SK-N-SH treated with all-trans-retinoic acid at 6 μM for 48 hours (cell line): ENCODE measurements around the gene JPH3.

Source experiments
- ATAC-seq: fragments of 200-7000 bp; cut with Tn5 transposase; 3 replicates; pipeline ENCODE4 v1.9.1; 2020; ENCODE audit warnings: mild to moderate bottlenecking, moderate library complexity
- ARNTL ChIP-seq: fragments of 450-650 bp; formaldehyde crosslinking; IDR thresholded peaks from 2 replicates; pipeline ENCODE4 v1.5.0; 2020; ENCODE audit warnings: low read depth, mild to moderate bottlenecking, moderate library complexity, borderline replicate concordance
- BACH2 ChIP-seq: fragments of 250-450 bp; sonication (Bioruptor Pico); IDR thresholded peaks from 2 replicates; pipeline ENCODE4 v1.9.0; 2021; ENCODE audit warnings: mild to moderate bottlenecking, borderline replicate concordance
- ESRRG ChIP-seq: fragments of 250-450 bp; sonication (Bioruptor Pico); IDR thresholded peaks from 2 replicates; pipeline ENCODE4 v1.6.1; 2021; ENCODE audit warnings: mild to moderate bottlenecking
- GLIS3 ChIP-seq: fragments of 250-450 bp; sonication (Bioruptor Pico); IDR thresholded peaks from 2 replicates; pipeline ENCODE4 v1.5.0; 2020; ENCODE audit warnings: mild to moderate bottlenecking, moderate library complexity
- ISL1 ChIP-seq: fragments of 250-450 bp; sonication (Bioruptor Pico); IDR thresholded peaks from 2 replicates; pipeline ENCODE4 v2.1.2; 2022; ENCODE audit warnings: mild to moderate bottlenecking, moderate library complexity
- OSR1 ChIP-seq: fragments of 250-450 bp; sonication (Bioruptor Pico); IDR thresholded peaks from 2 replicates; pipeline ENCODE4 v1.8.0; 2022; ENCODE audit warnings: moderate library complexity, mild to moderate bottlenecking, inconsistent platforms
- PPARA ChIP-seq: fragments of 250-450 bp; sonication (Bioruptor Pico); IDR thresholded peaks from 2 replicates; pipeline ENCODE4 v1.5.0; 2020; ENCODE audit warnings: mild to moderate bottlenecking, borderline replicate concordance
- RARB ChIP-seq: fragments of 250-450 bp; sonication (Bioruptor Pico); IDR thresholded peaks from 2 replicates; pipeline ENCODE4 v1.8.0; 2021; ENCODE audit warnings: mild to moderate bottlenecking, moderate library complexity
- SNAI2 ChIP-seq: fragments of 250-450 bp; sonication (Bioruptor Pico); IDR thresholded peaks from 2 replicates; pipeline ENCODE4 v1.5.0; 2020; ENCODE audit warnings: mild to moderate bottlenecking, moderate library complexity
- TCF4 ChIP-seq: fragments of 250-450 bp; sonication (Bioruptor Pico); IDR thresholded peaks from 2 replicates; pipeline ENCODE4 v1.8.0; 2021; ENCODE audit warnings: mild to moderate bottlenecking, moderate library complexity, borderline replicate concordance
- TOX ChIP-seq: fragments of 250-450 bp; sonication (Bioruptor Pico); IDR thresholded peaks from 2 replicates; pipeline ENCODE4 v1.8.0; 2021; ENCODE audit warnings: mild to moderate bottlenecking, moderate library complexity, borderline replicate concordance
- ZC3H10 ChIP-seq: fragments of 250-450 bp; sonication (Bioruptor Pico); IDR thresholded peaks from 2 replicates; pipeline ENCODE4 v1.5.1; 2021; ENCODE audit warnings: mild to moderate bottlenecking, moderate library complexity
- ZFP30 ChIP-seq: fragments of 450-650 bp; formaldehyde crosslinking; IDR thresholded peaks from 2 replicates; pipeline ENCODE4 v1.5.0; 2022; ENCODE audit warnings: mild to moderate bottlenecking, moderate library complexity
- ZNF565 ChIP-seq: fragments of 450-650 bp; formaldehyde crosslinking; conservative IDR thresholded peaks from 2 replicates; pipeline ENCODE4 v1.5.0; 2020; ENCODE audit warnings: low read depth, mild to moderate bottlenecking, moderate library complexity
- ZNF8 ChIP-seq: fragments of 450-650 bp; formaldehyde crosslinking; IDR thresholded peaks from 2 replicates; pipeline ENCODE4 v1.5.0; 2020; ENCODE audit warnings: mild to moderate bottlenecking, moderate library complexity
- TF ChIP-seq, protein P1 (sequence below): fragments of 250-450 bp; sonication (Bioruptor Pico); IDR thresholded peaks from 2 replicates; pipeline ENCODE4 v1.5.1; 2020; ENCODE audit warnings: low read depth, mild to moderate bottlenecking, moderate library complexity
- TF ChIP-seq, protein P2 (sequence below): fragments of 250-450 bp; sonication (Bioruptor Pico); IDR thresholded peaks from 2 replicates; pipeline ENCODE4 v1.8.0; 2020; ENCODE audit warnings: mild to moderate bottlenecking, moderate library complexity, borderline replicate concordance
- TF ChIP-seq, protein P3 (sequence below): fragments of 250-450 bp; sonication (Bioruptor Pico); IDR thresholded peaks from 2 replicates; pipeline ENCODE4 v1.5.0; 2020; ENCODE audit warnings: mild to moderate bottlenecking, moderate library complexity
- TF ChIP-seq, protein P4 (sequence below): fragments of 250-450 bp; sonication (Bioruptor Pico); IDR thresholded peaks from 2 replicates; pipeline ENCODE4 v1.5.1; 2021; ENCODE audit warnings: mild to moderate bottlenecking, moderate library complexity

JPH3 gene

DNA sequence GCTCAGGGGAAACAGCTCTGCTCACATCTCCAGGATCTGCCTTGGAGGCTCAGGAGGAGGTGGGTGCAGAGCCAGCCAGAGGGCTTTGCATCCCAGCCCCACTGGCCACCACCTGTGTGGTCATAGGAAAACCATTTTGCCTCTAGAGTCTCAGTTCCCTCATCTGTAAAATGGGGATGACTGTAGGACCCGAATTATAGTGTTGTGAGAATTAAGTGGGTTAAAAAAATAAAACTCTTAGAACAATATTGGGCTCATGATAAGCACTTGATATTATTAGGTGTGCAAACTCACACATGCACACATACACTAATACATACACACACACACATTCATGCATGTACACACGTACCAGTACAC lies 19.4 kb upstream of the JPH3 start (continued):
- TF ChIP-seq GLIS3 (CRISPR knock-in tag): no peak
- TF ChIP-seq ZNF8 (CRISPR knock-in tag): no peak
- TF ChIP-seq, all 23 proteins: peak for 0

DNA sequence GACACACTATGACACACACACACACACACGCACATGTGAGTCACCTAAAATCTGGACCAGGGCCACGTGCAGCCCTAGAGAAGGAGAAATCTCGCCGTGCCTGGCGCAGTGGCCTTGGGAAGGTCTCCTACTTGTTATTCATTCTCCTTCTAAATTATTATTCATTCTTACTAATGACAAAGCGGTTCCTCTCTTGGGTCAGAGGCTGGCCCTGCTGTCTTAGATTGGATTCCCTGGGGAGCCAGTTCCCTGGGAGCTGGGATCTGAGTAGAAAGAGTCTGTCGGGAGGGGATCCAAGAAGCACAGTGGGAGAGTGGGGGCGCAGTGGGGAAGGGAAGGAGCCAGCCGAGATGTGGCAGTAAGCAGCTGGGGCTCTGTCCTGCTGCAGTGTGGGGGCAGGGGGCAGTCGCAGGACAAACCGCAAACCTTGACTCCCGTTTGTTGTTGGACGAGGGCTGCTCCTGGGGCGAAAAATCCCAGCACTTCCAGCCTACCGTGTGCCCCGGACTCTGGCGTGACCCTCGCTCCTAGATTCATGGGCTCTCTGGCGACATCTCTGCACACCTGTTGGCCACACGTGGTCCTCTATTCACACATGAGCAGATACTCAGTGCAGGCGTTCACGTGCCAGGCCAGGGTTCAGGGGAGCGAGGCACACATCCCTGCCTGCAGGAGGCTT lies 18.7 kb upstream of the JPH3 start:
- no peak for ATAC-seq
- no peak for TF ChIP-seq ZNF565 (CRISPR knock-in tag)
- TF ChIP-seq ESRRG: no peak
- no peak for TF ChIP-seq SNAI2 (CRISPR knock-in tag)
- no peak for TF ChIP-seq TOX (CRISPR knock-in tag)
- no peak for TF ChIP-seq RARB (CRISPR knock-in tag)

DNA sequence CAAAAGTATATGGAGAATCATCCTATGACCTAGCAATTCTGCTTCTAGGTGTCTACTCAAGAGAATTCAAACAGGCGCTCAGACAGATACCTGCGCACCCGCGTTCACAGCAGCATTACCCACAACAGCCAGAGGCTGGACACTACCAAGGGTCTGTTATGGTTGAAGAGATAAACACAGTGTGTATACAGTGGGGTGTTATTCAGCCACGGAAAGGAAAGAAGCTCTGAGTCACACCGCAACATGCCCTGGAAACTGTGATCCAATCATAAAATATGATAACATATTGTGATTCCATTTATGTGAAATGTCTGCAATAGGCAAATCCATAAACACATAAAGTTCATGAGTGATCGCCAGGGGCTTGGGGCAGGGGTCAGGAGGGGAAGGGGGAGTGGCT lies 18.0 kb upstream of the JPH3 start:
- no peak for ATAC-seq
- no peak for TF ChIP-seq BACH2 (CRISPR knock-in tag)
- no peak for TF ChIP-seq RARB (CRISPR knock-in tag)
- TF ChIP-seq OSR1: no peak
- TF ChIP-seq ISL1 (CRISPR knock-in tag): no peak
- no peak for TF ChIP-seq TOX (CRISPR knock-in tag)
- no peak for TF ChIP-seq TCF4 (CRISPR knock-in tag)
- no peak for TF ChIP-seq ZC3H10 (CRISPR knock-in tag)
- TF ChIP-seq ZNF565 (CRISPR knock-in tag): no peak
- TF ChIP-seq, all 23 proteins: peak for 0

DNA sequence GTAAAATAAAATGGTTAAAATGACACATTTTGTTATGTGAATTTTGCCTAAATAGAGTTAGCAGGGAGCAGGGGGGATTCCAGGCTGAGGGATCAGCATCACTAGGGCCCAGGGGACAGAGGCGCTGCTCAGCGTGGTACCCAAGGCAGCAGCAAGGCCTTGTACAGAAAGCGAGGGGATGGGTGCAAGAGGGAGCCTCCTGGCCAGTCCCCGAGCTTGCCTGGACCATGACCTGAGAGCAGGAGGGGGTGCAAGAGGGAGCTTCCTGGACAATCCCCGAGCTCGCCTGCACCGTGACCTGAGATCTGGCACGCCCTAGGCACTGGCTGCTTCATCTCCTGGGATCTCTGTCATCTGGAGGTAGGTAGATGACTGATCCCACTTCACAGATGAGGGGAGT lies 17.3 kb upstream of the JPH3 start:
- ATAC-seq: no peak
- TF ChIP-seq ESRRG (no peak), GLIS3 (CRISPR knock-in tag) (no peak), ZC3H10 (CRISPR knock-in tag) (no peak), BACH2 (CRISPR knock-in tag) (no peak), ZNF8 (CRISPR knock-in tag) (no peak), TOX (CRISPR knock-in tag) (no peak), RARB (CRISPR knock-in tag) (no peak), ZFP30 (CRISPR knock-in tag) (no peak)
- TF ChIP-seq, protein P1, sequence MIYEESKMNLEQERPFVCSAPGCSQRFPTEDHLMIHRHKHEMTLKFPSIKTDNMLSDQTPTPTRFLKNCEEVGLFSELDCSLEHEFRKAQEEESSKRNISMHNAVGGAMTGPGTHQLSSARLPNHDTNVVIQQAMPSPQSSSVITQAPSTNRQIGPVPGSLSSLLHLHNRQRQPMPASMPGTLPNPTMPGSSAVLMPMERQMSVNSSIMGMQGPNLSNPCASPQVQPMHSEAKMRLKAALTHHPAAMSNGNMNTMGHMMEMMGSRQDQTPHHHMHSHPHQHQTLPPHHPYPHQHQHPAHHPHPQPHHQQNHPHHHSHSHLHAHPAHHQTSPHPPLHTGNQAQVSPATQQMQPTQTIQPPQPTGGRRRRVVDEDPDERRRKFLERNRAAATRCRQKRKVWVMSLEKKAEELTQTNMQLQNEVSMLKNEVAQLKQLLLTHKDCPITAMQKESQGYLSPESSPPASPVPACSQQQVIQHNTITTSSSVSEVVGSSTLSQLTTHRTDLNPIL (CRISPR knock-in tag): no peak
- TF ChIP-seq, protein P2, sequence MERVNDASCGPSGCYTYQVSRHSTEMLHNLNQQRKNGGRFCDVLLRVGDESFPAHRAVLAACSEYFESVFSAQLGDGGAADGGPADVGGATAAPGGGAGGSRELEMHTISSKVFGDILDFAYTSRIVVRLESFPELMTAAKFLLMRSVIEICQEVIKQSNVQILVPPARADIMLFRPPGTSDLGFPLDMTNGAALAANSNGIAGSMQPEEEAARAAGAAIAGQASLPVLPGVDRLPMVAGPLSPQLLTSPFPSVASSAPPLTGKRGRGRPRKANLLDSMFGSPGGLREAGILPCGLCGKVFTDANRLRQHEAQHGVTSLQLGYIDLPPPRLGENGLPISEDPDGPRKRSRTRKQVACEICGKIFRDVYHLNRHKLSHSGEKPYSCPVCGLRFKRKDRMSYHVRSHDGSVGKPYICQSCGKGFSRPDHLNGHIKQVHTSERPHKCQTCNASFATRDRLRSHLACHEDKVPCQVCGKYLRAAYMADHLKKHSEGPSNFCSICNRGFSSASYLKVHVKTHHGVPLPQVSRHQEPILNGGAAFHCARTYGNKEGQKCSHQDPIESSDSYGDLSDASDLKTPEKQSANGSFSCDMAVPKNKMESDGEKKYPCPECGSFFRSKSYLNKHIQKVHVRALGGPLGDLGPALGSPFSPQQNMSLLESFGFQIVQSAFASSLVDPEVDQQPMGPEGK (CRISPR knock-in tag): no peak
- TF ChIP-seq, protein P3, sequence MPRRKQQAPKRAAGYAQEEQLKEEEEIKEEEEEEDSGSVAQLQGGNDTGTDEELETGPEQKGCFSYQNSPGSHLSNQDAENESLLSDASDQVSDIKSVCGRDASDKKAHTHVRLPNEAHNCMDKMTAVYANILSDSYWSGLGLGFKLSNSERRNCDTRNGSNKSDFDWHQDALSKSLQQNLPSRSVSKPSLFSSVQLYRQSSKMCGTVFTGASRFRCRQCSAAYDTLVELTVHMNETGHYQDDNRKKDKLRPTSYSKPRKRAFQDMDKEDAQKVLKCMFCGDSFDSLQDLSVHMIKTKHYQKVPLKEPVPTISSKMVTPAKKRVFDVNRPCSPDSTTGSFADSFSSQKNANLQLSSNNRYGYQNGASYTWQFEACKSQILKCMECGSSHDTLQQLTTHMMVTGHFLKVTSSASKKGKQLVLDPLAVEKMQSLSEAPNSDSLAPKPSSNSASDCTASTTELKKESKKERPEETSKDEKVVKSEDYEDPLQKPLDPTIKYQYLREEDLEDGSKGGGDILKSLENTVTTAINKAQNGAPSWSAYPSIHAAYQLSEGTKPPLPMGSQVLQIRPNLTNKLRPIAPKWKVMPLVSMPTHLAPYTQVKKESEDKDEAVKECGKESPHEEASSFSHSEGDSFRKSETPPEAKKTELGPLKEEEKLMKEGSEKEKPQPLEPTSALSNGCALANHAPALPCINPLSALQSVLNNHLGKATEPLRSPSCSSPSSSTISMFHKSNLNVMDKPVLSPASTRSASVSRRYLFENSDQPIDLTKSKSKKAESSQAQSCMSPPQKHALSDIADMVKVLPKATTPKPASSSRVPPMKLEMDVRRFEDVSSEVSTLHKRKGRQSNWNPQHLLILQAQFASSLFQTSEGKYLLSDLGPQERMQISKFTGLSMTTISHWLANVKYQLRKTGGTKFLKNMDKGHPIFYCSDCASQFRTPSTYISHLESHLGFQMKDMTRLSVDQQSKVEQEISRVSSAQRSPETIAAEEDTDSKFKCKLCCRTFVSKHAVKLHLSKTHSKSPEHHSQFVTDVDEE (CRISPR knock-in tag): no peak

DNA sequence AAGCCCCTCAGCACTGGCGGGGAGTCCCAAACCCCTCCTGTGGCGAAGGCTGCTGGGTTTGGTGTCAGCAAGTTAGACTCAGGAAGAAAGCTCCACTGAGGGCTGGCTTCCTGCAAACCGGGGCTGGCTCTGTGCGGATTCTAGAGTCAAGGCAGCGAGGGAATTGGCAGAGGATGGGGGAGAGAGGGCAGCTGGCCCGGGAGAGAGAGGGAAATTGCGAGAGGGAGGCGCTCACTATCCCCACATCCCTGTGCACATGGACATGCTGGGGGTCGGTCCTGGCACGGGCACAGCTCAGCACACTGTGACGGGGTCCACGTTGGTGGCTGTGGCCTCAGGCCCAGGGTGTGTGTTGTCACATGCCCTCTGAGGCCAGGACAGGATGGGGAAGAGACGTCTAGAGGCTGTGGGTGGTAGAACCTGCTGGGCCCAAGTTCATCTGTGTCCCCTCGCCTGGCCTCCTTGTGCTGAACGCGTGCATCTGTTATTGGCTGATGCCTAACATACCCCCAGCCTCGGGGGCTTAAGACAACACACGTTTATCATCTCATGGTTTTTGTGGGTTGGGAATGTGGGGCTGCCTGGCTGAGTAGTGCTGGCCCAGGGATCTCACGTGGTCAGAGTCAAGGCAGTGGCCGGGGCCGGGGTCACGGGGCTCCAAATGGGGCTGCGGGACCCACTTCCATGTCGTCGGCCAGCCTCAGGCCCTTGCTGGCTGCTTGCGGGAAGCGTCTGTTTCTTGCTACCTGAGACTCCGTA lies 16.7 kb upstream of the JPH3 start:
- no peak for ATAC-seq
- TF ChIP-seq, protein P2 (CRISPR knock-in tag): no peak
- TF ChIP-seq, protein P4, sequence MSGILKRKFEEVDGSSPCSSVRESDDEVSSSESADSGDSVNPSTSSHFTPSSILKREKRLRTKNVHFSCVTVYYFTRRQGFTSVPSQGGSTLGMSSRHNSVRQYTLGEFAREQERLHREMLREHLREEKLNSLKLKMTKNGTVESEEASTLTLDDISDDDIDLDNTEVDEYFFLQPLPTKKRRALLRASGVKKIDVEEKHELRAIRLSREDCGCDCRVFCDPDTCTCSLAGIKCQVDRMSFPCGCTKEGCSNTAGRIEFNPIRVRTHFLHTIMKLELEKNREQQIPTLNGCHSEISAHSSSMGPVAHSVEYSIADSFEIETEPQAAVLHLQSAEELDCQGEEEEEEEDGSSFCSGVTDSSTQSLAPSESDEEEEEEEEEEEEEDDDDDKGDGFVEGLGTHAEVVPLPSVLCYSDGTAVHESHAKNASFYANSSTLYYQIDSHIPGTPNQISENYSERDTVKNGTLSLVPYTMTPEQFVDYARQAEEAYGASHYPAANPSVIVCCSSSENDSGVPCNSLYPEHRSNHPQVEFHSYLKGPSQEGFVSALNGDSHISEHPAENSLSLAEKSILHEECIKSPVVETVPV (CRISPR knock-in tag): no peak
- TF ChIP-seq ZNF565 (CRISPR knock-in tag) (no peak), OSR1 (no peak), RARB (CRISPR knock-in tag) (no peak), PPARA (CRISPR knock-in tag) (no peak), ARNTL (CRISPR knock-in tag) (no peak), BACH2 (CRISPR knock-in tag) (no peak), ZC3H10 (CRISPR knock-in tag) (no peak)
